Astrocyte (in vitro differentiated cells and primary cell): ENCODE measurements around the gene INPP5A.

Source experiments
- EZH2 ChIP-seq: IDR thresholded peaks from 2 replicates; pipeline ENCODE4 v1.6.1; 2012; ENCODE audit warnings: mild to moderate bottlenecking, low read length, inconsistent platforms; ENCODE audit not compliant: insufficient read depth
- TF ChIP-seq, protein P1 (sequence below): IDR thresholded peaks from 2 replicates; pipeline ENCODE4 v1.5.1; 2011; ENCODE audit warnings: low read depth, mild to moderate bottlenecking, inconsistent platforms, low read length, moderate library complexity; ENCODE audit not compliant: insufficient read depth

DNA sequence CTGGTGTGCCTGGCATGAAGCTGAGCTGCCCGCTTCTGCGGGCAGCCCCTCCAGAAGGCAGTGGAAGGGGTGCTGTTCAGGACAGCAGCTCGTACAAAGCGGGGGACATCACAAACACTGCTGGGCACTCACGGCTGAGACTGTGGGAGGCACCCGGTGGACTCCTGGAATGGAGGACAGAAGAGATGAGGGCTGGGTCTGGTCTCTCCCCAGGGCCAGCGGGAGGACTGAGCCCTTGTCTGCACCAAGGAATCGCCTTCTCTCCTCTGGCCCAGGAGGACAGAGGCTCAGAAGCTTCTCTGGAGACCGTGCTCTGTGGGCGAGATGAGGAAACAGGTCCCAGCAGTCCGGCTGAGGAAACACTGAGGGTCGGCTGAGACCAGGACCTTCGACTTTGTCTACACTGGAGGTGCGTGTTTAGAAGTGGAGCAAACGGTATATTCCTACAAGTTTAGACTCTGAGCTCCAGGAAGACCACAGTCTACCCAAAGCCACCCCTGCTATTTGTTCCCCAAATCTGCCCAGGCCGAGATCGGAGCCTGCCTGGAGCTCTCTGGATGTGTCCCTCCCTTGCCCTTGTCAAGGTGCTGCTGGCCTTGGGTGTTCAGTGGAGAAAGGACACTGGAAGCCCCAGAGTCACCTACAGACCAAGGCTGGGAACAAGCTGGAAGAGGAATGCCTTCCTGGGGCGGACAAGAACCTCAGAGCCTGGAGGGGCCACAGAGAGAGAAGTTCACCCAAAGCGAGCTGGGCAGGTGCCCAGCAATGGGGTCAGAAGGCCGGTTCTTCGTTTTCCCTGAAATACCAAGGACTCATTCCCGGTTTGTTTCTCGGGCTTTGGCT is 12.9 kb upstream of the INPP5A start:
- TF ChIP-seq, protein P1, sequence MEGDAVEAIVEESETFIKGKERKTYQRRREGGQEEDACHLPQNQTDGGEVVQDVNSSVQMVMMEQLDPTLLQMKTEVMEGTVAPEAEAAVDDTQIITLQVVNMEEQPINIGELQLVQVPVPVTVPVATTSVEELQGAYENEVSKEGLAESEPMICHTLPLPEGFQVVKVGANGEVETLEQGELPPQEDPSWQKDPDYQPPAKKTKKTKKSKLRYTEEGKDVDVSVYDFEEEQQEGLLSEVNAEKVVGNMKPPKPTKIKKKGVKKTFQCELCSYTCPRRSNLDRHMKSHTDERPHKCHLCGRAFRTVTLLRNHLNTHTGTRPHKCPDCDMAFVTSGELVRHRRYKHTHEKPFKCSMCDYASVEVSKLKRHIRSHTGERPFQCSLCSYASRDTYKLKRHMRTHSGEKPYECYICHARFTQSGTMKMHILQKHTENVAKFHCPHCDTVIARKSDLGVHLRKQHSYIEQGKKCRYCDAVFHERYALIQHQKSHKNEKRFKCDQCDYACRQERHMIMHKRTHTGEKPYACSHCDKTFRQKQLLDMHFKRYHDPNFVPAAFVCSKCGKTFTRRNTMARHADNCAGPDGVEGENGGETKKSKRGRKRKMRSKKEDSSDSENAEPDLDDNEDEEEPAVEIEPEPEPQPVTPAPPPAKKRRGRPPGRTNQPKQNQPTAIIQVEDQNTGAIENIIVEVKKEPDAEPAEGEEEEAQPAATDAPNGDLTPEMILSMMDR: no peak
- TF ChIP-seq EZH2: no peak
